Measurements from ENCODE around the gene SCRT2. TPM values are rescaled to one million over a fixed set of nuclear protein-coding genes. Genes with fewer than 3 reads are reported as not detected.

The SCRT2 gene
- total and polyA plus RNA-seq, 2 donors (not counting 3 experiments of a cell fraction or from before 2014, with no cell fraction given) = not detected

- Histone ChIP-seq H3K36me3 (ENCODE audit: control insufficient read depth in 2 of 2, extremely low read depth in 1 of 2, insufficient read depth in 2 of 2, low read length in 2 of 2) (no peaks in the 10 kb centered on the region), H3K27ac (ENCODE audit: insufficient read depth, low read depth, low read length) (no peak overlapping the region), H2AFZ (ENCODE audit: low read depth, low read length) (no peak overlapping the region), H3K9me3 (replicated peaks; ENCODE audit: control insufficient read depth, insufficient read depth, low read length) (no peaks in the 10 kb centered on the region), H3K4me3 (replicated peaks in 1 of 3; ENCODE audit: insufficient read depth in 1 of 3, low read depth in 1 of 3, low read length in 3 of 3) (no peak overlapping the region), H4K20me1 (replicated peaks; ENCODE audit: control insufficient read depth, extremely low read depth, insufficient read depth, low read length) (no peaks in the 10 kb centered on the region), H3K9ac (replicated peaks; ENCODE audit: extremely low read depth, insufficient read depth, low read length) (no peak overlapping the region), H3K79me2 (ENCODE audit: control insufficient read depth, insufficient read depth, low read length) (no peaks in the 10 kb centered on the region), H3K27me3 (ENCODE audit: control insufficient read depth in 2 of 2, insufficient read depth in 2 of 2, low read length in 2 of 2) (no peaks in the 10 kb centered on the region), H3K4me1 (ENCODE audit: control insufficient read depth, extremely low read depth, insufficient read depth, low read length) (no peaks in the 10 kb centered on the region), H3K4me2 (ENCODE audit: insufficient read depth, low read length) (no peak overlapping the region), H3K9me1 (replicated peaks; ENCODE audit: control insufficient read depth, extremely low read depth, insufficient read depth, low read length) (no peaks in the 10 kb centered on the region)
- TF ChIP-seq CTCF (IDR thresholded peaks at IDR 0.05; ENCODE audit: extremely low read depth in 1 of 2, insufficient read depth in 1 of 2, low read depth in 1 of 2, low read length in 2 of 2) (no peak), POLR2AphosphoS5 (IDR thresholded peaks at IDR 0.05; ENCODE audit: insufficient read depth, low read depth, low read length) (no peak), JUN (IDR thresholded peaks at IDR 0.05; ENCODE audit: borderline replicate concordance, insufficient read depth, insufficient read length, low read depth) (no peak), MYC (IDR thresholded peaks at IDR 0.05; ENCODE audit: low read depth, low read length) (no peak), POLR2A (IDR thresholded peaks at IDR 0.05; ENCODE audit: low read depth, low read length) (no peak), EZH2 (IDR thresholded peaks at IDR 0.05; ENCODE audit: borderline replicate concordance, low read depth, low read length, severe bottlenecking) (no peak), FOS (IDR thresholded peaks at IDR 0.05; ENCODE audit: borderline replicate concordance, insufficient read depth, low read length) (no peak), GATA2 (IDR thresholded peaks at IDR 0.05; ENCODE audit: insufficient read depth, insufficient read length, low read depth, low read length) (no peak)
- TF ChIP-seq, protein P1, sequence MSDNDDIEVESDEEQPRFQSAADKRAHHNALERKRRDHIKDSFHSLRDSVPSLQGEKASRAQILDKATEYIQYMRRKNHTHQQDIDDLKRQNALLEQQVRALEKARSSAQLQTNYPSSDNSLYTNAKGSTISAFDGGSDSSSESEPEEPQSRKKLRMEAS (IDR thresholded peaks at IDR 0.05; ENCODE audit: insufficient read depth, insufficient read length) = no peak
- DNase-seq (ENCODE audit: low read depth, low spot score) = no peak
- dilution Hi-C loops (cut with MboI; ENCODE audit: extremely low pct_ligation_motif_present, low sequenced_read_pairs) (no loop called here), intact Hi-C loops (cut with micrococcal nuclease) (no loop called here)
- no TSS peak for BruUV-seq (replicated peaks)
- CTCF ChIA-PET = interaction anchor here (1.0 kb wide), 1 partner anchor 57 kb away, joined by 3 read pairs; no protein-coding TSS in a partner anchor
- POLR2A ChIA-PET = no interaction called here
- no peak for FAIRE-seq
These were observed 27.4 kb upstream of the SCRT2 start for GRCh38 chr20:703006-703405.

Measured in endothelial cell of umbilical vein (primary cell).